ENCODE results near the gene PRPF4. TPM values are rescaled to one million over a fixed set of nuclear protein-coding genes. Genes with fewer than 3 reads are reported as not detected.
A peak's percentile ranks its signal among the peaks of the same experiment; 100 is the strongest.

Gene PRPF4
- total and polyA plus RNA-seq, 9 of the 15 experiments (the other 6 are each of a cell fraction or from before 2014, with no cell fraction given) = 25.8 to 66.0 (median 39.8) TPM

GRCh38 chr9:113340011-113340699 is 64.7 kb downstream of the PRPF4 start, which contains the start of gene WDR31 (continued):
- peak; percentile 56; the same call in 1 of the 2 replicates for TF ChIP-seq ARID4B (CRISPR knock-in tag; IDR thresholded peaks at IDR 0.05)
- TF ChIP-seq ARNT (IDR thresholded peaks at IDR 0.05) = 0 out of 4 replicates have a peak, but pooled peaks of 1 of the 2 experiments have one; percentile 34
- TF ChIP-seq FOXM1 (IDR thresholded peaks at IDR 0.05; ENCODE audit: low read depth) = no peak
- TF ChIP-seq FOXM1 (CRISPR knock-in tag; IDR thresholded peaks at IDR 0.05; ENCODE audit: low read depth) = 0 out of 2 replicates have a peak, but pooled peaks have one; percentile 75
- TF ChIP-seq SAP30 (IDR thresholded peaks at IDR 0.05; ENCODE audit: borderline replicate concordance, insufficient read depth, low read depth, low read length, poor library complexity, severe bottlenecking) = peak; percentile 87
- peak; percentile 64 for TF ChIP-seq MGA (IDR thresholded peaks at IDR 0.05)
- peak; percentile 87 for TF ChIP-seq PHF20 (IDR thresholded peaks at IDR 0.05; ENCODE audit: partially characterized antibody)
- TF ChIP-seq RBM17 (IDR thresholded peaks at IDR 0.05; ENCODE audit: borderline replicate concordance, low read depth, low read length) = no peak
- TF ChIP-seq GATAD2B (IDR thresholded peaks at IDR 0.05; ENCODE audit: borderline replicate concordance) = peak; percentile 44; the same call in 1 of the 2 replicates

All from K562 (cell line).